GM06990 (cell line): ENCODE results near the gene CAMK4.

Source experiments
- DNase-seq: peaks from one replicate; pipeline ENCODE4 v3.0.0-alpha.2; 2011; ENCODE audit not compliant: insufficient read length; ENCODE audit errors: extremely low read depth
- H3K27me3 ChIP-seq: replicated peaks from 2 replicates; pipeline ENCODE4 v1.6.0; 2011; ENCODE audit warnings: low read length; ENCODE audit not compliant: control insufficient read depth, insufficient read depth
- H3K36me3 ChIP-seq: 2 replicates; pipeline ENCODE4 v1.5.1; 2011; ENCODE audit warnings: low read length; ENCODE audit not compliant: control insufficient read depth, insufficient read depth
- H3K4me3 ChIP-seq: replicated peaks from 2 replicates; pipeline ENCODE4 v1.5.1; 2011; ENCODE audit warnings: low read depth, mild to moderate bottlenecking, control low read depth, low read length
- CTCF ChIP-seq: IDR thresholded peaks from 2 replicates; pipeline ENCODE4 v1.5.1; 2011; ENCODE audit warnings: low read length, control low read depth, mild to moderate bottlenecking, inconsistent platforms; ENCODE audit not compliant: insufficient read depth, poor library complexity, severe bottlenecking

The CAMK4 gene

GRCh38 chr5:111223787-111224560 is at the start of gene CAMK4:
TSS of gene CAMK4 (plus strand) at chr5:111224384. CDS start at chr5:111224484, 100 bp downstream.
- peak within 1 kb of the TSS; percentile 91 for H3K4me3 ChIP-seq
- no peaks in the 10 kb centered on the region for H3K27me3 ChIP-seq
- no peaks in the 10 kb centered on the region; the same call in 1 of the 2 replicates for H3K36me3 ChIP-seq
- peak; percentile 91 for DNase-seq
- TF ChIP-seq CTCF: peak; percentile 35

GRCh38 chr5:111183064-111183463 is 41.1 kb upstream of the CAMK4 start:
- Histone ChIP-seq H3K4me3 (no peak overlapping the region), H3K36me3 (no peaks in the 10 kb centered on the region), H3K27me3 (no peaks in the 10 kb centered on the region)
- no peak for TF ChIP-seq CTCF
- no peak for DNase-seq

GRCh38 chr5:111187079-111187478 is 37.1 kb upstream of the CAMK4 start:
- Histone ChIP-seq H3K4me3 (no peak overlapping the region), H3K27me3 (no peaks in the 10 kb centered on the region), H3K36me3 (no peaks in the 10 kb centered on the region)
- no peak for DNase-seq
- no peak for TF ChIP-seq CTCF

GRCh38 chr5:111194053-111194452 is 30.1 kb upstream of the CAMK4 start:
- Histone ChIP-seq H3K27me3 (no peaks in the 10 kb centered on the region), H3K36me3 (no peaks in the 10 kb centered on the region), H3K4me3 (no peak overlapping the region)
- no peak for TF ChIP-seq CTCF
- DNase-seq: no peak

GRCh38 chr5:111194925-111195324 is 29.3 kb upstream of the CAMK4 start:
- TF ChIP-seq CTCF: no peak
- Histone ChIP-seq H3K4me3 (no peak overlapping the region), H3K27me3 (no peaks in the 10 kb centered on the region), H3K36me3 (no peaks in the 10 kb centered on the region)
- DNase-seq: no peak
